Right atrium auricular region (tissue), 2 donors: ENCODE measurements around the gene PLCH2. TPM values are rescaled to one million over a fixed set of nuclear protein-coding genes. Genes with fewer than 3 reads are reported as not detected.

ENCODE experiments used
- DNase-seq: peaks from one replicate; pipeline ENCODE4 v3.0.0-alpha.2; 2019; ENCODE audit warnings: low spot score
- H3K27ac ChIP-seq, 2 donors: fragments of 200-600 bp; sonication (generic); 1 replicate in 1 of 2; 2 replicates in 1 of 2; pipeline ENCODE4 v1.5.1; 2016 to 2019
- H3K27me3 ChIP-seq, 2 donors: fragments of 200-600 bp; sonication (generic); one replicate each; pipeline versions ENCODE4 v1.5.1 to v1.6.0; 2017 to 2019
- H3K36me3 ChIP-seq: fragments of 200-600 bp; sonication (generic); one replicate; pipeline ENCODE4 v1.5.1; 2016
- H3K4me1 ChIP-seq, 2 donors: fragments of 200-600 bp; sonication (generic); one replicate each; pipeline versions ENCODE4 v1.5.1 to v1.6.0; 2017 to 2019
- H3K4me3 ChIP-seq, 2 donors: fragments of 200-600 bp; sonication (generic); 1 replicate in 1 of 2; 2 replicates in 1 of 2; pipeline ENCODE4 v1.5.1; 2017 to 2019; ENCODE audit warnings: mild to moderate bottlenecking in 1 of 2, moderate library complexity in 1 of 2
- H3K9me3 ChIP-seq, 2 donors: fragments of 200-600 bp; sonication (generic); one replicate each; pipeline ENCODE4 v1.5.1; 2019
- CTCF ChIP-seq, 2 donors: fragments of 200-600 bp; sonication (generic); IDR thresholded peaks; one replicate each; pipeline ENCODE4 v1.5.1; 2019; ENCODE audit warnings: antibody characterized with exemption in 2 of 2
- total RNA-seq, 2 donors: library from RNA; depleted of rRNA; stranded (reverse); fragments of >200 nt; gene quantifications; one replicate each; pipeline ENCODE4 v1.1.0, GENCODE V29; 2016

The PLCH2 gene
- total RNA-seq, 2 donors from 2014 or later = 0.12 TPM; not detected in 1

GRCh38 chr1:2468540-2468939 lies 7.5 kb upstream of the PLCH2 start:
- H3K27me3 ChIP-seq = peaks cover 0 to 17% of the 10 kb centered on the region in 2 donors
- no peaks in the 10 kb centered on the region for H3K9me3 ChIP-seq
- no peaks in the 10 kb centered on the region for H3K4me1 ChIP-seq
- no peak for DNase-seq
- no peak for TF ChIP-seq CTCF (IDR thresholded peaks at IDR 0.05)
- H3K4me3 ChIP-seq = no peak overlapping the region
- no peaks in the 10 kb centered on the region for H3K36me3 ChIP-seq
- H3K27ac ChIP-seq = no peak overlapping the region

DNA sequence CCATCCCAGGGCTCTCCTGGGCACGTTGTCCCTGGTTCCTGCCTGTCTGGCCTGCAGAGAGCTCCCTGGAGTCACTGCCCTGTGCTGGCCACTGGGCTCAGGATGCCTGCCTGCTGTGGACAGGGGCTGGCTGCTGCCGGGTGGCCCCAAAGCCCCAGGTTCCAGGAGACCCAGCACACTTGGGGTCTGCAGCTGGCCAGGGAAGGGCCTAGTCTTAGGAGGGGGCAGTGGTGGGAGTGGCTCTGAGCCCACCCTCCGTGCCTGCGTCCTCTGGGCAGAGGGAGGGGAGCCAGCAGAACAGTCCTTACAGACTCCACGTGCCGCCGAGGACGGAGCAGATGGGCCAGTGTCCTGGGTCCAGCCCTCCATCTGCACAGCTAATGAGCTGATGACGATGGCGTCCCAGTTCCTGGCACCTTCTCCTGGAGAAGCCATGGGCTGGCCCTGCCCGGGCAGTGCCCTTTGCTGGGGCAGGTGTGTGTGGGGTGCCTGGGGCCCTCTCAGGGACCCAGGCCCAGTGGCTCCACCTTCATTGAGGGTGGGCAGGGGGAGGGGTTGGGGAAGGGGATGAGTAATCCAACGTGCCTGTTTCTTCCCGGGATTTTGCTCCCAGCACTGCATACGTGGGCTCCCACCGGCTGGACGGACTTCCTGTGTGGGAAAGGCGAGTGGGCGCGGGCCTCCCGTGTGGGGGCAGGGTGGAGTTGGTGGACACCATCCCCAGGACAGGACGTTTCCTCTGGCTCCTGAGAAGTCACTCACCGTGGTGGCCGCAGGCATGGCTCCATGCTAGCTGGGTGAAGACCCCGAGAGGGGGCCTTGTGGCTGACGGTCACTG lies 6.8 kb upstream of the PLCH2 start:
- no peak overlapping the region for H3K27ac ChIP-seq
- no peak for DNase-seq
- H3K9me3 ChIP-seq = no peaks in the 10 kb centered on the region
- peaks cover 0 to 14% of the 10 kb centered on the region in 2 donors for H3K27me3 ChIP-seq
- TF ChIP-seq CTCF (IDR thresholded peaks at IDR 0.05) = no peak
- H3K4me3 ChIP-seq = no peak overlapping the region
- no peaks in the 10 kb centered on the region for H3K4me1 ChIP-seq
- no peaks in the 10 kb centered on the region for H3K36me3 ChIP-seq

- TF ChIP-seq CTCF (IDR thresholded peaks at IDR 0.05) = no peak
- Histone ChIP-seq H3K4me1 (peaks cover 0 to 10% of the 10 kb centered on the region in 2 donors), H3K9me3 (no peaks in the 10 kb centered on the region), H3K27ac (no peak overlapping the region), H3K27me3 (peaks cover 0 to 7% of the 10 kb centered on the region in 2 donors), H3K4me3 (no peak overlapping the region), H3K36me3 (no peaks in the 10 kb centered on the region)
- DNase-seq = no peak
These were observed 5.6 kb upstream of the PLCH2 start for GRCh38 chr1:2470290-2471158.

- DNase-seq = no peak
- H3K27ac ChIP-seq = no peak overlapping the region
- no peak for TF ChIP-seq CTCF (IDR thresholded peaks at IDR 0.05)
- peaks cover 0 to 7% of the 10 kb centered on the region in 2 donors for H3K27me3 ChIP-seq
- no peaks in the 10 kb centered on the region for H3K36me3 ChIP-seq
- H3K4me1 ChIP-seq = peaks cover 0 to 10% of the 10 kb centered on the region in 2 donors
- H3K9me3 ChIP-seq = no peaks in the 10 kb centered on the region
- H3K4me3 ChIP-seq = no peak overlapping the region
These were observed 5.0 kb upstream of the PLCH2 start for GRCh38 chr1:2471159-2471471.

- Histone ChIP-seq H3K4me3 (no peak overlapping the region), H3K36me3 (no peaks in the 10 kb centered on the region), H3K4me1 (peaks cover 0 to 10% of the 10 kb centered on the region in 2 donors), H3K9me3 (no peaks in the 10 kb centered on the region), H3K27me3 (peaks cover 0 to 7% of the 10 kb centered on the region in 2 donors), H3K27ac (no peak overlapping the region)
- DNase-seq = no peak
- TF ChIP-seq CTCF (IDR thresholded peaks at IDR 0.05) = no peak
These were observed 4.5 kb upstream of the PLCH2 start for GRCh38 chr1:2471587-2472001.
